PC-3 (cell line): ENCODE measurements around the gene NKD1. TPM values are rescaled to one million over a fixed set of nuclear protein-coding genes. Genes with fewer than 3 reads are reported as not detected.

Experiments
- ATAC-seq: fragments of 200-7000 bp; cut with Tn5 transposase; 2 replicates; pipeline ENCODE4 v1.9.1; 2020; ENCODE audit warnings: mild to moderate bottlenecking, moderate library complexity
- BruUV-seq: library from RNA; stranded (reverse); fragments of 400-500 nt; replicated peaks from 2 replicates; lab custom pipeline; 2021; lab: Mats Ljungman, UMichigan
- CTCF ChIA-PET: fragments of 300-600 bp; sonication (Branson Sonifier 250); formaldehyde crosslinking; loops from one replicate; lab custom pipeline; 2022; ENCODE audit warnings: antibody characterized with exemption; lab: Charles Lee
- POLR2A ChIA-PET: fragments of 300-600 bp; sonication (Branson Sonifier 250); formaldehyde crosslinking; loops from one replicate; lab custom pipeline; 2022; ENCODE audit warnings: antibody characterized with exemption; ENCODE audit not compliant: unreplicated experiment; lab: Charles Lee
- DNase-seq: peaks from one replicate; pipeline ENCODE4 v3.0.0-alpha.2; 2015
- H2AFZ ChIP-seq: fragments of 300-600 bp; sonication (generic); 2 replicates; pipeline ENCODE4 v1.6.0; 2016; ENCODE audit warnings: antibody characterized with exemption, low read length
- H3F3A ChIP-seq: fragments of 300-600 bp; sonication (generic); one replicate; pipeline ENCODE4 v1.6.0; 2017; ENCODE audit warnings: antibody characterized with exemption, low read length, control low read depth, mild to moderate bottlenecking; ENCODE audit not compliant: unreplicated experiment
- H3K27ac ChIP-seq: fragments of 300-600 bp; sonication (generic); 2 replicates; pipeline ENCODE4 v1.5.1; 2016; ENCODE audit warnings: mild to moderate bottlenecking, low read length
- H3K27me3 ChIP-seq: fragments of 300-600 bp; sonication (generic); 2 replicates; pipeline ENCODE4 v1.6.1; 2016; ENCODE audit warnings: low read length, mixed read lengths
- H3K36me3 ChIP-seq: fragments of 300-600 bp; sonication (generic); 2 replicates; pipeline ENCODE4 v1.6.1; 2016; ENCODE audit warnings: low read depth, mixed run types, low read length, mixed read lengths
- H3K4me1 ChIP-seq: fragments of 300-600 bp; sonication (generic); 2 replicates; pipeline ENCODE4 v1.5.1; 2016; ENCODE audit warnings: low read length; ENCODE audit not compliant: insufficient read depth
- H3K4me2 ChIP-seq: fragments of 300-600 bp; sonication (generic); 2 replicates; pipeline ENCODE4 v1.6.0; 2016; ENCODE audit warnings: low read length
- H3K4me3 ChIP-seq: fragments of 300-600 bp; sonication (generic); 2 replicates; pipeline ENCODE4 v1.5.1; 2016; ENCODE audit warnings: mild to moderate bottlenecking, low read length, mixed read lengths
- H3K79me2 ChIP-seq: fragments of 300-600 bp; sonication (generic); 2 replicates; pipeline ENCODE4 v1.6.1; 2017; ENCODE audit warnings: low read length, mixed read lengths
- H3K9ac ChIP-seq: fragments of 300-600 bp; sonication (generic); 2 replicates; pipeline ENCODE4 v1.6.0; 2016; ENCODE audit warnings: mild to moderate bottlenecking, low read length
- H3K9me2 ChIP-seq: fragments of 300-600 bp; sonication (generic); replicated peaks from 2 replicates; pipeline ENCODE4 v1.6.1; 2016; ENCODE audit warnings: mixed run types, low read length, mixed read lengths
- H3K9me3 ChIP-seq: fragments of 300-600 bp; sonication (generic); 2 replicates; pipeline ENCODE4 v1.6.1; 2016; ENCODE audit warnings: low read length, mixed read lengths
- H4K20me1 ChIP-seq: fragments of 300-600 bp; sonication (generic); 2 replicates; pipeline ENCODE4 v1.6.1; 2016; ENCODE audit warnings: low read length, mixed read lengths
- CTCF ChIP-seq: fragments of 300-600 bp; sonication (generic); conservative IDR thresholded peaks from 2 replicates; pipeline ENCODE4 v1.5.1; 2017; ENCODE audit warnings: antibody characterized with exemption, low read depth, mild to moderate bottlenecking, low read length
- EZH2 ChIP-seq: fragments of 300-600 bp; sonication (generic); IDR thresholded peaks from one replicate; pipeline ENCODE4 v1.6.1; 2017; ENCODE audit warnings: antibody characterized with exemption, mild to moderate bottlenecking, low read length; ENCODE audit not compliant: unreplicated experiment
- EZH2phosphoT487 ChIP-seq: fragments of 300-600 bp; sonication (generic); IDR thresholded peaks from 2 replicates; pipeline ENCODE4 v1.6.1; 2018; ENCODE audit warnings: mild to moderate bottlenecking, antibody characterized with exemption, low read length, borderline replicate concordance
- intact Hi-C: fragments of 100-400 bp; cut with micrococcal nuclease; formaldehyde crosslinking; loops from 2 replicates; pipeline ENCODE4 v1.9.0; 2023
- total RNA-seq: library from RNA; depleted of rRNA; stranded (reverse); fragments of >200 nt; gene quantifications from 2 replicates; pipeline ENCODE4 v1.2.3, GENCODE V29; 2014

The NKD1 gene
- total RNA-seq, 1 experiment from 2014 or later: 0.07 TPM

- intact Hi-C loops: no loop called here
- no peaks in the 10 kb centered on the region for H3K36me3 ChIP-seq
- H3K9me3 ChIP-seq: no peaks in the 10 kb centered on the region
- no TSS peak for BruUV-seq
- no peaks in the 10 kb centered on the region for H3K4me1 ChIP-seq
- H3K4me2 ChIP-seq: no peak overlapping the region
- H4K20me1 ChIP-seq: no peaks in the 10 kb centered on the region
- no peaks in the 10 kb centered on the region for H3K9me2 ChIP-seq
- H3K79me2 ChIP-seq: no peaks in the 10 kb centered on the region
- H2AFZ ChIP-seq: no peak overlapping the region
- no peaks in the 10 kb centered on the region for H3K27me3 ChIP-seq
- no peak for DNase-seq
- no peak for ATAC-seq
- H3K27ac ChIP-seq: no peak overlapping the region
- no peak overlapping the region for H3K4me3 ChIP-seq
- no peak for TF ChIP-seq EZH2
- TF ChIP-seq EZH2phosphoT487: no peak
- TF ChIP-seq CTCF: no peak
- ChIA-PET CTCF (no interaction called here), POLR2A (no interaction called here)
- no peak overlapping the region for H3K9ac ChIP-seq
- no peaks in the 10 kb centered on the region for H3F3A ChIP-seq
These were observed 43.1 kb upstream of the NKD1 start for GRCh38 chr16:50505115-50505514.

GRCh38 chr16:50505714-50506542, 42.3 kb upstream of the NKD1 start:
- POLR2A ChIA-PET: no interaction called here
- no peaks in the 10 kb centered on the region for H3K4me1 ChIP-seq
- BruUV-seq: no TSS peak
- no peaks in the 10 kb centered on the region for H3K9me2 ChIP-seq
- intact Hi-C loops: no loop called here
- no peak overlapping the region for H2AFZ ChIP-seq
- no peaks in the 10 kb centered on the region for H3K9me3 ChIP-seq
- TF ChIP-seq EZH2 (no peak), CTCF (no peak), EZH2phosphoT487 (no peak)
- DNase-seq (no peak), ATAC-seq (no peak)
- H3K36me3 ChIP-seq: no peaks in the 10 kb centered on the region
- no peaks in the 10 kb centered on the region for H4K20me1 ChIP-seq
- H3K9ac ChIP-seq: no peak overlapping the region
- no peaks in the 10 kb centered on the region for H3F3A ChIP-seq
- no peak overlapping the region for H3K4me2 ChIP-seq
- CTCF ChIA-PET: no interaction called here
- H3K27ac ChIP-seq: no peak overlapping the region
- no peaks in the 10 kb centered on the region for H3K79me2 ChIP-seq
- H3K4me3 ChIP-seq: no peak overlapping the region
- H3K27me3 ChIP-seq: no peaks in the 10 kb centered on the region

DNA sequence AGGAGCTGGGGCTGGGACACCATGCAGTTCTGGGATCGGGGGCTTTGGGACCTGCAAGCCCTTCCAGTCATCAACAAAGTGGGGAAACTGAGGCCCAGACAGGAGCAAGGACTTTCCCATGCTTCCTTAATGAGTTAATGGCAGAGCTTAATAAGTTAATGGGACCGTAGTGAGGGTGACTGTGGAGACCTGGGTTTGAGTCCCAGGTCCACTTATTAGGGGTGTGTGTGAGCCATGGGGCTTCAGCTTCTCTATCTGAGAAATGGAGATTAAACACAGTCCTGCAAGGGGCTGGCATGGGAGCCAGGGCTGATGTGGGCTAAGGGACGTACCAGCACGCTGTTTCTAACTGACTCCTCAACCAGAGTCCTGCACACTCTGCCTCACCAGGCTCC, 41.7 kb upstream of the NKD1 start:
- H4K20me1 ChIP-seq: no peaks in the 10 kb centered on the region
- DNase-seq: no peak
- no peak overlapping the region for H3K4me3 ChIP-seq
- no peak overlapping the region for H3K27ac ChIP-seq
- TF ChIP-seq EZH2phosphoT487 (no peak), CTCF (no peak), EZH2 (no peak)
- no peaks in the 10 kb centered on the region for H3K9me2 ChIP-seq
- H3K36me3 ChIP-seq: no peaks in the 10 kb centered on the region
- no peak overlapping the region for H2AFZ ChIP-seq
- POLR2A ChIA-PET: no interaction called here
- H3K9me3 ChIP-seq: no peaks in the 10 kb centered on the region
- no peak overlapping the region for H3K9ac ChIP-seq
- H3K4me1 ChIP-seq: no peaks in the 10 kb centered on the region
- CTCF ChIA-PET: no interaction called here
- H3K79me2 ChIP-seq: no peaks in the 10 kb centered on the region
- no peaks in the 10 kb centered on the region for H3K27me3 ChIP-seq
- H3F3A ChIP-seq: no peaks in the 10 kb centered on the region
- no peak for ATAC-seq
- intact Hi-C loops: no loop called here
- no TSS peak for BruUV-seq
- no peak overlapping the region for H3K4me2 ChIP-seq
